Mononuclear cell (primary cell): Measurements from ENCODE around the gene RAB11FIP3. TPM values are rescaled to one million over a fixed set of nuclear protein-coding genes. Genes with fewer than 3 reads are reported as not detected.

Experiments used
- H3K27me3 ChIP-seq: 2 replicates; pipeline ENCODE4 v1.6.0; 2011; ENCODE audit warnings: low read length, control low read depth; ENCODE audit not compliant: insufficient read depth
- H3K4me1 ChIP-seq: 2 replicates; pipeline ENCODE4 v1.5.1; 2011; ENCODE audit warnings: mild to moderate bottlenecking, low read length, control low read depth; ENCODE audit not compliant: insufficient read depth
- H3K4me3 ChIP-seq: 2 replicates; pipeline ENCODE4 v1.5.1; 2011; ENCODE audit warnings: mild to moderate bottlenecking, low read length, moderate library complexity
- H3K9me3 ChIP-seq: 2 replicates; pipeline ENCODE4 v1.5.1; 2011; ENCODE audit warnings: low read depth, mild to moderate bottlenecking, control low read depth, low read length
- total RNA-seq: library from RNA; depleted of rRNA; stranded (reverse); fragments of >200 nt; gene quantifications from one replicate; pipeline ENCODE4 v1.2.3, GENCODE V29; 2012

RAB11FIP3 gene
- total RNA-seq, 1 donor, result 6.5 TPM

- H3K27me3 ChIP-seq, result no peaks in the 10 kb centered on the region
- no peak overlapping the region for H3K4me3 ChIP-seq
- H3K4me1 ChIP-seq, result peaks cover 5% of the 10 kb centered on the region
- H3K9me3 ChIP-seq, result no peaks in the 10 kb centered on the region
These were observed 95.4 kb downstream of the RAB11FIP3 start for GRCh38 chr16:520847-521246.

- H3K4me1 ChIP-seq, result peaks cover 12% of the 10 kb centered on the region
These were observed 96.1 kb downstream of the RAB11FIP3 start for GRCh38 chr16:521381-522210.

DNA sequence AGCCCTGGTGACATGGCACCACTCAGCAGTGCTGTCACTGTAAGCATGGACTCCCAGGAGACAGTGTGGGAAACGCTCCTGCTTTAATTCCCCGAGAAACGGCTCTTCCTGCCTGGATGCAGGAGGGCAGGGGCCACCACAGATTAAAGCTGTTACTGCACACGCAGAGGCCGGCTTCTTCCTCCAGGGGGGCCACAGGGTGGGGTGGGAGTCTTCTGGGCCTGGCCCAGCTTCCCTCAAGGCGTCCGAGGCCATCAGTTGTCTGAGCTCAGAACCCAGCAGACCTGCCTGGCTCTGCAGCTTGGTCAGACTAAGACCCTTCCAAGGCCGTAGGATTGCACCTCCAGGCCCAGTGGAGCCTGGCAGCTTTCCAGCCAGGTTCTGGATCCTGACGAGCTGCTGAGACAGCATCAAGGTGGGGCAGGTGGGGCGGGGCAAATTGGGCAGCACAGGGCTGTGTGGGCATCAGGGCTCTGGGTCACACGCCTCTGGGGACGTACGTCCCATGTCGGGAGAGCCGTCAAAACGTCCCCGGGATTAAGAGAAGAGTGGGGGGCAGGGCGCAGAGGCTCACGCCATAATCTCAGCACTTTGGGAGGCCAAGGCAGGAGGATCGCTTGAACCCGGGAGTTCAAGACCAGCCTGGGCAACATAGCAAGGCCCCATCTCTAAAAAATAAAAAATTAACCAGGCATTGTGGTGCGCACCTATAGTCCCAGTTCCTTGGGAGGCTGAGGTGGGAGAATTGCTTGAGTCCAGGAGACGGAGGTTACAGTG is 97.1 kb downstream of the RAB11FIP3 start:
- Histone ChIP-seq H3K27me3 (no peaks in the 10 kb centered on the region), H3K4me1 (peaks cover 17% of the 10 kb centered on the region), H3K9me3 (no peaks in the 10 kb centered on the region), H3K4me3 (no peak overlapping the region)

More at GRCh38 chr16:521381-522210, 96.1 kb downstream of the RAB11FIP3 start:
- H3K4me3 ChIP-seq, result no peak overlapping the region
- H3K9me3 ChIP-seq, result no peaks in the 10 kb centered on the region
- H3K27me3 ChIP-seq, result no peaks in the 10 kb centered on the region

DNA sequence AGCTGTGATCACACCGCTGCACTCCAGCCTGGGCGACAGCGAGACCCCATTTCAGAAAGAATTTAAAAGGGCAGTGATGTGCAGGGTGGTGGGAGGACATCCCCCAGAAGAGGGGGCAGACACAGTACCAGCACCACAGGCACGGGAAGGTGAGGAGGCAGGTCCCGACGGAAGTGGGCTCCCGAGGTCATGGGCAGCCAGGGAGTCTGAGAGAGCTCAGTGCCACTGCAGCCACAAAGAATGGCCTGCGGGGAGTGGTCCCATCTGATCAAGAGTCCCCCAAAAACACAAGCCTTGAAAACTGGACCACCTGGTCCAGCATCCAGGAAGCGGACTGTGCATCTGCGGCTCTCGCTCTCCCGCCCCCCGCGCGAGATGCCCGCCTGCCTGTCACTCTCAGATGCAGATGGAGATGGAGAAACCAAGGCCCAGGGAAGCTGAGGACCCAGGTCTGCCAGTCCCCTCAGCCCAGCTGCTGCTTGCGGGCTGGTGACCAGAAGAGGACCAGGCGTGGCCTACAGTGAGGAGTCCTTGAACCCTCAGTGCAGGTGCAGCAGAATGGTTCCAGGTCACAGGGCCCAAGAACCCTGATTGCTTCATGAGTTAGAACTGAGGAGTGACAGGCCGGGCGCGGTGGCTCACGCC is 97.8 kb downstream of the RAB11FIP3 start:
- Histone ChIP-seq H3K27me3 (no peaks in the 10 kb centered on the region), H3K4me3 (no peak overlapping the region), H3K9me3 (no peaks in the 10 kb centered on the region), H3K4me1 (peaks cover 17% of the 10 kb centered on the region)

GRCh38 chr16:524274-525040 is 99.0 kb downstream of the RAB11FIP3 start:
- Histone ChIP-seq H3K4me3 (no peak overlapping the region), H3K9me3 (no peaks in the 10 kb centered on the region), H3K27me3 (no peaks in the 10 kb centered on the region), H3K4me1 (peaks cover 29% of the 10 kb centered on the region)

DNA sequence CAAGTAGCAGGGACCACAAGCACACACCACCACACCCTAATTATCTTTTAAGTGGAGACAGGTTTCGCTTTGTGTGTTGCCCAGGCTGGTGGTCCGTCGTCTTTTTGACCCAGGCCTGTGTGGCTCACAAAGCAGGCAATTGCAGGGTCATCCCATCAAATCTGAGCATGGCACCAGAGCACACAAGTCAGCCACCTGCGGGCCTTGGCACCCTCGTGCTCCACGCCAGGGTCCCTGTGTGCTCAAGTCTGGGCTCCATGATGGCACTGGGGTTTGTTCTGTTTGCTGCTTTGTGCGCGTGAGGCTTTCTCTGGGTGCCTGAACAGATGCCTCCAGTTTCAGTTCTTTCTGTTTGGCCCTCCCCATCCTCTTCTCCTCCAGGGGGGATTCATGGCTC is 99.7 kb downstream of the RAB11FIP3 start:
- Histone ChIP-seq H3K4me1 (peaks cover 36% of the 10 kb centered on the region), H3K4me3 (no peak overlapping the region), H3K9me3 (no peaks in the 10 kb centered on the region), H3K27me3 (no peaks in the 10 kb centered on the region)

- Histone ChIP-seq H3K27me3 (no peaks in the 10 kb centered on the region), H3K4me1 (peaks cover 41% of the 10 kb centered on the region), H3K9me3 (no peaks in the 10 kb centered on the region), H3K4me3 (no peak overlapping the region)
These were observed 100.2 kb downstream of the RAB11FIP3 start for GRCh38 chr16:525520-526180.

DNA sequence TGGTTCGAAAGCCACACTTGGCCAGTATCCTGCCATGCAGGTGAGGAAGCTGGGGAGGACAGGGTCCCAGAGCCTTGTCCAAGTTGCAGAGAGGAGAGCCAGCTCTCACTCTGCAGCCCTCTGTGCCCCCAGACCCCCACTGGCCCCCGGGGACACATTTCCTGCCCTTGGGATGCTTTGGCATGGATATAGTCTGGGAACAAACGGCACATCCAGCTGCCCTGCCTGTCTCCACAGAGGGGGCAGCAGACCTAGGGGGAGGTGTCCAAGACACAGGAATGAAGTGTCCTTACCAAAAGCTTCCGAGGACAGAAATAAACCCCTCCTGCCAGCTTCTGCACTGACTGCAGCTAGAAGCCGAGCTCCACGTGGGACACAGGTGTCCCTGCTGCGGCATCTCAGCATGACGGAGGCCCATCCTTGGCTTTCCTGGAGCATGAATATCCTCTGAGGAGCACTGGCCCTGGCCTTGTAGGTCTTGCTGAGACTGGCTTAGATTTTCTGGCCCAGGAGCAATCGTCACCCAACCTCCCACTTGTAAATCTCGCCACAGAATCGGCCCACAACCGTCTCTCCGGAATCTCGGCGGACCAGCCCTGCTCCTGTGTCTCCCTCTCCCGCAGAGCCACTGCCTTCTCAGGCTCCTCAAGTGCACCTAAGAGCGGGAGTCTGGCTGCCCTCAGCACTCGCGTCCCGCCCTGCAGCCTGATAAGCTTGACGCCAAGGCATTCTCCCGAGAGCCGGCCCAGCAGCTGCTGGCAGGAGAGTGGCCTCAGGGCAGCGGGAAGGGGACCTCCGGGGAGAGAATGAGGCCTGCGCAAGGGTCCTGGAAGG is 100.9 kb downstream of the RAB11FIP3 start:
- Histone ChIP-seq H3K4me3 (peak overlapping the region; percentile 60), H3K27me3 (no peaks in the 10 kb centered on the region), H3K9me3 (no peaks in the 10 kb centered on the region), H3K4me1 (peaks cover 43% of the 10 kb centered on the region)

GRCh38 chr16:527015-527903 is 101.8 kb downstream of the RAB11FIP3 start, which contains the start of gene CAPN15:
Gene CAPN15 (plus strand): TSS chr16:527712. CDS start chr16:546839, 19,127 bp downstream.
- Histone ChIP-seq H3K9me3 (no peaks in the 10 kb centered on the region), H3K4me3 (peak within 1 kb of the TSS; percentile 60), H3K27me3 (no peaks in the 10 kb centered on the region), H3K4me1 (peaks cover 43% of the 10 kb centered on the region)

GRCh38 chr16:528111-529011 is 102.9 kb downstream of the RAB11FIP3 start:
- Histone ChIP-seq H3K4me3 (peak overlapping the region; percentile 57), H3K27me3 (no peaks in the 10 kb centered on the region), H3K9me3 (no peaks in the 10 kb centered on the region), H3K4me1 (peaks cover 43% of the 10 kb centered on the region)

DNA sequence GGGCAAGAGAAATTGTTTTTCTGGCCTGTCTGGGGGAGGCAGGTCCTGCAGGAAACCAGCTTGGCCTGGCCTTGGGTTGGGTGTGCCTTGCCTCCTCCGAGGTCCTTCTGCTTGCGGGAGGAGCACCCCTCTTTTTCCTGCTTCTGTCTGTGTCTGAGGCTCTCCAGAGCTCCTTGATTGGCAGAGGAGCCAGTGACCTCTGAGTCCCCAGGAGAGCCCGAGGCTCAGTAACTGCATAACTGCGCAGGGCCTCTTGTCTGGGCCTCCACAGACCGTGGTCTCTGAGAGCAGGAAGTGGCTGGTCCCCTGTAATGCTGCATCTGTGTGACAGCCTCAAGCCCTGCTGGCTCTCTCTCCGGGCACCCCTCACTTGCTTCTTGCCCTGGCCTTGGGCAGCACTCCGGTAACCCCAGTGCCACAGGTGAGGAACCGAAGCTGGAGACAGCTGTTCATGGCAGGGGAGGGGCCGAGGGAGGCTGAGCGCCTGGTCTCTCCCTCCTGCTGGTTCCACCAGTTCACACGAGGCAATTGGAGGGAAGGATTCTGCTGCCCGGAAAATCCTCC is 103.6 kb downstream of the RAB11FIP3 start:
- Histone ChIP-seq H3K4me3 (peak overlapping the region; percentile 57), H3K9me3 (no peaks in the 10 kb centered on the region), H3K27me3 (no peaks in the 10 kb centered on the region), H3K4me1 (peaks cover 43% of the 10 kb centered on the region)
